SK-N-SH (cell line): Measurements from ENCODE around the gene CGN. TPM values are rescaled to one million over a fixed set of nuclear protein-coding genes. Genes with fewer than 3 reads are reported as not detected.
A peak's percentile ranks its signal among the peaks of the same experiment; 100 is the strongest.

Source experiments
- CTCF ChIA-PET: fragments of 300-600, 350-600 bp; formaldehyde crosslinking; extraction: SDS; loops from one replicate; lab custom pipeline; 2021; lab: Yijun Ruan, JAX
- POLR2A ChIA-PET: fragments of 350-600 bp; sonication (Branson Sonifier 250); formaldehyde crosslinking; extraction: SDS; loops from one replicate; lab custom pipeline; 2020; ENCODE audit warnings: antibody characterized with exemption, inconsistent platforms; lab: Yijun Ruan, JAX
- DNase-seq: peaks from one replicate; pipeline ENCODE4 v3.0.0; 2012
- H2AFZ ChIP-seq: fragments of 200-600 bp; sonication (generic); 2 replicates; pipeline ENCODE4 v1.8.1; 2016; ENCODE audit warnings: antibody characterized with exemption, mild to moderate bottlenecking, low read depth
- H3F3A ChIP-seq: fragments of 200-600 bp; sonication (generic); replicated peaks from 2 replicates; pipeline ENCODE3; 2016; ENCODE audit warnings: antibody characterized with exemption, mild to moderate bottlenecking; ENCODE audit not compliant: insufficient read depth
- H3K27ac ChIP-seq, 2 experiments: fragments of 200-500 bp in 1 of 2; fragments of 200-600 bp in 1 of 2; sonication (Bioruptor generic) in 1 of 2; sonication (generic), shearing (Covaris generic) in 1 of 2; 2 replicates each; pipeline versions ENCODE4 v1.5.1 to v1.6.1; 2014 to 2016; ENCODE audit warnings: low read depth in 2 of 2, inconsistent platforms in 1 of 2, low read length in 1 of 2, mild to moderate bottlenecking in 1 of 2, mixed read lengths in 1 of 2
- H3K27me3 ChIP-seq: fragments of 200-600 bp; sonication (generic), shearing (Covaris generic); 2 replicates; pipeline ENCODE4 v1.6.1; 2016; ENCODE audit warnings: mixed run types; ENCODE audit not compliant: insufficient read depth
- H3K36me3 ChIP-seq, 2 experiments: fragments of 200-500 bp in 1 of 2; fragments of 200-600 bp in 1 of 2; sonication (Bioruptor generic) in 1 of 2; sonication (generic) in 1 of 2; replicated peaks in 1 of 2; 2 replicates each; pipeline versions ENCODE3 to v1.5.1; 2014 to 2016; ENCODE audit warnings: low read length in 1 of 2, mild to moderate bottlenecking in 1 of 2; ENCODE audit not compliant: insufficient read depth in 2 of 2, control insufficient read depth in 1 of 2
- H3K4me1 ChIP-seq, 2 experiments: fragments of 200-500 bp in 1 of 2; fragments of 200-600 bp in 1 of 2; sonication (Bioruptor generic) in 1 of 2; sonication (generic), shearing (Covaris generic) in 1 of 2; 2 replicates each; pipeline versions ENCODE4 v1.5.1 to v1.6.1; 2014 to 2016; ENCODE audit warnings: low read depth in 1 of 2, low read length in 1 of 2, mixed run types in 1 of 2; ENCODE audit not compliant: insufficient read depth in 2 of 2, control insufficient read depth in 1 of 2
- H3K4me2 ChIP-seq: fragments of 200-600 bp; sonication (generic), shearing (Covaris generic); 2 replicates; pipeline ENCODE4 v1.6.1; 2017; ENCODE audit warnings: mixed run types
- H3K4me3 ChIP-seq, 2 experiments: fragments of 200-500 bp in 1 of 2; fragments of 200-600 bp in 1 of 2; sonication (Bioruptor generic) in 1 of 2; sonication (generic), shearing (Covaris generic) in 1 of 2; 2 replicates each; pipeline versions ENCODE4 v1.5.1 to v1.8.1; 2014 to 2016; ENCODE audit warnings: low read depth in 2 of 2, inconsistent platforms in 1 of 2, low read length in 1 of 2, mild to moderate bottlenecking in 1 of 2, mixed read lengths in 1 of 2, moderate library complexity in 1 of 2
- H3K79me2 ChIP-seq: fragments of 200-600 bp; sonication (generic); 2 replicates; pipeline ENCODE4 v1.8.1; 2017; ENCODE audit warnings: mild to moderate bottlenecking; ENCODE audit not compliant: insufficient read depth
- H3K9ac ChIP-seq: fragments of 200-600 bp; sonication (generic); 2 replicates; pipeline ENCODE4 v1.6.1; 2017; ENCODE audit warnings: mixed run types
- H3K9me2 ChIP-seq: fragments of 200-600 bp; sonication (generic); 2 replicates; pipeline ENCODE4 v1.6.1; 2017; ENCODE audit warnings: mixed run types
- H3K9me3 ChIP-seq: fragments of 200-600 bp; sonication (generic); 2 replicates; pipeline ENCODE4 v1.6.1; 2017; ENCODE audit warnings: mixed run types, mild to moderate bottlenecking, moderate library complexity
- H4K20me1 ChIP-seq: fragments of 200-600 bp; sonication (generic); 2 replicates; pipeline ENCODE4 v1.6.1; 2017; ENCODE audit warnings: mild to moderate bottlenecking, mixed run types; ENCODE audit not compliant: insufficient read depth
- EZH2phosphoT487 ChIP-seq: fragments of 200-600 bp; sonication (generic); IDR thresholded peaks from 2 replicates; pipeline ENCODE4 v1.6.1; 2017; ENCODE audit warnings: low read depth, mixed run types, mild to moderate bottlenecking, antibody characterized with exemption, moderate library complexity, borderline replicate concordance
- FOSL2 ChIP-seq: IDR thresholded peaks from 2 replicates; pipeline ENCODE4 v1.4.0; 2012; ENCODE audit warnings: low read depth, mild to moderate bottlenecking, moderate library complexity, borderline replicate concordance
- NFIC ChIP-seq: IDR thresholded peaks from 2 replicates; pipeline ENCODE4 v1.4.0; 2012; ENCODE audit warnings: borderline replicate concordance
- REST ChIP-seq: IDR thresholded peaks from 2 replicates; pipeline ENCODE4 v1.6.1; 2012; ENCODE audit warnings: mild to moderate bottlenecking, low read depth, low read length, moderate library complexity
- ZBTB33 ChIP-seq: IDR thresholded peaks from 2 replicates; pipeline ENCODE4 v1.4.0; 2012; ENCODE audit warnings: low read depth, borderline replicate concordance
- WGBS: methylation state at CpG from one replicate; pipeline ENCODE4 v1.1.6; 2017; ENCODE audit warnings: low lambda C conversion rate; 5-methylcytosine and 5-hydroxymethylcytosine counted together
- polyA plus RNA-seq, 3 experiments: library from polyadenylated mRNA; depleted of rRNA; stranded (reverse); fragments of >200 nt; gene quantifications; 2 replicates each; pipeline ENCODE4 v1.2.3, GENCODE V29; 2012
- TF ChIP-seq, protein P1 (sequence below): IDR thresholded peaks from 2 replicates; pipeline ENCODE4; 2012

The CGN gene
- polyA plus RNA-seq, 1 of the 3 experiments (the other 2 are of a cell fraction), result 0.36 TPM

- Histone ChIP-seq H3K4me3 (no peak overlapping the region), H3K27me3 (no peaks in the 10 kb centered on the region), H3K9me3 (no peaks in the 10 kb centered on the region), H3F3A (no peaks in the 10 kb centered on the region), H3K9me2 (no peaks in the 10 kb centered on the region), H3K79me2 (no peaks in the 10 kb centered on the region), H3K9ac (no peak overlapping the region), H3K36me3 (peaks cover 51 to 52% of the 10 kb centered on the region in 2 experiments), H3K4me1 (peaks cover 0 to 8% of the 10 kb centered on the region in 2 experiments; a peak in 1 of 4 replicates), H4K20me1 (no peaks in the 10 kb centered on the region), H3K27ac (peak overlapping the region in 1 of 2 experiments; percentile 32; a peak in 2 of 4 replicates), H3K4me2 (no peak overlapping the region), H2AFZ (peak overlapping the region; percentile 16; the same call in 1 of the 2 replicates)
- DNase-seq, result no peak
- WGBS, result 77% methylated on average over 11 of the region's 12 CpGs
- ChIA-PET CTCF (no interaction called here), POLR2A (no interaction called here)
- 0 out of 2 replicates have a peak, but pooled peaks have one; percentile 10 for TF ChIP-seq NFIC
- no peak for TF ChIP-seq REST
- TF ChIP-seq, protein P1, sequence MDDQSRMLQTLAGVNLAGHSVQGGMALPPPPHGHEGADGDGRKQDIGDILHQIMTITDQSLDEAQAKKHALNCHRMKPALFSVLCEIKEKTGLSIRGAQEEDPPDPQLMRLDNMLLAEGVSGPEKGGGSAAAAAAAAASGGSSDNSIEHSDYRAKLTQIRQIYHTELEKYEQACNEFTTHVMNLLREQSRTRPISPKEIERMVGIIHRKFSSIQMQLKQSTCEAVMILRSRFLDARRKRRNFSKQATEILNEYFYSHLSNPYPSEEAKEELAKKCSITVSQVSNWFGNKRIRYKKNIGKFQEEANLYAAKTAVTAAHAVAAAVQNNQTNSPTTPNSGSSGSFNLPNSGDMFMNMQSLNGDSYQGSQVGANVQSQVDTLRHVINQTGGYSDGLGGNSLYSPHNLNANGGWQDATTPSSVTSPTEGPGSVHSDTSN, result no peak
- no peak for TF ChIP-seq ZBTB33
- TF ChIP-seq EZH2phosphoT487, result no peak
- peak; percentile 55; the same call in 1 of the 2 replicates for TF ChIP-seq FOSL2
Observed at GRCh38 chr1:151574575-151575529, 63.7 kb downstream of the CGN start.
